HUES48 (cell line): ENCODE results near the gene SERTAD1.

Experiments
- H3K27ac ChIP-seq: one replicate; pipeline ENCODE4 v1.7.0; 2013; ENCODE audit warnings: low read depth, low read length, inconsistent platforms
- H3K27me3 ChIP-seq: 2 replicates; pipeline ENCODE4 v1.6.1; 2013; ENCODE audit warnings: mild to moderate bottlenecking, low read length; ENCODE audit not compliant: control insufficient read depth, insufficient read depth
- H3K36me3 ChIP-seq: 2 replicates; pipeline ENCODE4 v1.6.1; 2013; ENCODE audit warnings: low read length; ENCODE audit not compliant: control insufficient read depth, insufficient read depth
- H3K4me1 ChIP-seq: 2 replicates; pipeline ENCODE4 v1.6.1; 2013; ENCODE audit warnings: mild to moderate bottlenecking, low read length; ENCODE audit not compliant: control insufficient read depth, insufficient read depth
- H3K4me3 ChIP-seq: 2 replicates; pipeline ENCODE4 v1.5.1; 2013; ENCODE audit warnings: mild to moderate bottlenecking, low read depth, low read length
- H3K9ac ChIP-seq: 2 replicates; pipeline ENCODE4 v1.6.1; 2013; ENCODE audit warnings: mild to moderate bottlenecking, low read depth, low read length, moderate library complexity
- H3K9me3 ChIP-seq: 2 replicates; pipeline ENCODE4 v1.6.1; 2013; ENCODE audit warnings: low read length; ENCODE audit not compliant: control insufficient read depth, insufficient read depth

SERTAD1 gene

DNA sequence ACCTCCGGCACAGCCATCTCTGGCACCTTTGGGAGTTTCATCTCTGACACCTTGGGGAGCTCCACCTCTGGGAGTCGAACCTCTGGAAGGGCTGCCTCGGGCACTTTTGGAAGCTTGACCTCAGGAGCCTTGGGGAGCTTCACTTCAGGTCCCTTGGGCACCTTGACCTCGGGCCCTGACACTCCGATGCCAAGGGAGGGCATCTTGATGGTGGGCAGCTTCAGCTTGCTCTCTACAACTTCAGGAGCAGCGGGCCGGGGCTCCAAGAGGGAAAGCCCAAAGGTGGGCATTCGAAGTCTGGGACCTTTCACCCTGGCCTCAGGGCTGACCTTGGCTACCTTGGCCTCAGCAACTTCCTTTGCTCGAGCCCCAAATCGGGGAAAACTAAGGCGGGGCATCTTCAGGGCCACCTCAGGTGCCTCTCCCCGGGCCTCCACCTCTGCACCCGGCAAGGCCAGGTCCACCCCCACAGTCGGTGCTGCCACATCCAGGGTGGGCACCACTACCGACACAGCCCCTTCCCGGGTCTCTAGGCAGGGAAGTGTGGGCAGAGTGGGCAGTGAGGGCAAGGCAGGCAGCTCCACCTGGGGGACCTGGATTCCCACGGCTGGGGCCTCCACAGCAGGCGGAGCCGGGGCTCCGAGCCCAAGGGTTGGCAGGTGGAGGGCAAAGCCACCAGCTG lies 28.8 kb downstream of the SERTAD1 start:
- Histone ChIP-seq H3K4me1 (peaks cover 7% of the 10 kb centered on the region; the same call in 1 of the 2 replicates), H3K9me3 (no peaks in the 10 kb centered on the region), H3K27ac (no peak overlapping the region), H3K9ac (no peak overlapping the region), H3K4me3 (no peak overlapping the region), H3K27me3 (peaks cover 9% of the 10 kb centered on the region; the same call in 1 of the 2 replicates), H3K36me3 (no peaks in the 10 kb centered on the region)

DNA sequence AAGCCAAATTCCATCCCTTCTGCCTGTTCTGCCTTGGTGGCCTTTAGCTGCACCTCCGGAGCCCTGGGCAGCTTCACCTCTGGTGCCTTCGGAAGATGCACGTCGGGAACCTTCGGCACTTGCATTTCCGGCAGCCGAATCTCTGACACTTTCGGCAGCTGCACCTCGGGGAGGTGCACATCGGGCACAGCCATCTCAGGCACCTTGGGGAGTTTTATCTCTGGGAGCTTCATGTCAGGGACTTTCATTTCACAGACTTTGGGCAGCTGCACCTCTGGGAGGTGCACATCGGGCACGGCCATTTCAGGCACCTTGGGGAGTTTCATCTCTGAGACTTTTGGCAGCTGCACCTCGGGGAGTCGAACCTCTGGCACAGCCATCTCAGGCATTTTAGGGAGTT lies 29.8 kb downstream of the SERTAD1 start:
- no peaks in the 10 kb centered on the region for H3K36me3 ChIP-seq
- peaks cover 9% of the 10 kb centered on the region; the same call in 1 of the 2 replicates for H3K27me3 ChIP-seq
- no peak overlapping the region for H3K9ac ChIP-seq
- no peaks in the 10 kb centered on the region for H3K9me3 ChIP-seq
- peaks cover 7% of the 10 kb centered on the region; the same call in 1 of the 2 replicates for H3K4me1 ChIP-seq
- no peak overlapping the region for H3K4me3 ChIP-seq
- no peak overlapping the region for H3K27ac ChIP-seq

DNA sequence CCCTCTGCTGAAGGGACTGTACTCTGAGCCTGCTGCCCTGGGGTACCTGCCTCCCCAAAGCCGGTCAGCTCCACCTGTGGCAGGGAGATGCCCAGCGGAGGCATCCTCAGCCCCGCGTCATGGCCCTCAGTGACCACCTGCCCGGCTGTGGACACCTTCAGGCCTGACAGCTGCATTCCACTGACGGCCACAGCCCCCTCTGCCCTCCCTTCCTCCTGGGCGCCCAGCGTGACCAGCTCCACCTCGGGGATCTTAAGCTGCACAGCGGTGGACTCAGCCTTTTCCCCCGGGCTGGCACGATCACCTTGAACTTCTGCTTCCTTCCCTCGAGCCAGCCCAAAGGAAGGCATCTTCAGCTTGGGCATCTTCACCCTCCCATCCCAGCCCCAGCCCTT lies 31.0 kb downstream of the SERTAD1 start:
- Histone ChIP-seq H3K27me3 (peaks cover 9% of the 10 kb centered on the region; the same call in 1 of the 2 replicates), H3K9ac (no peak overlapping the region), H3K36me3 (no peaks in the 10 kb centered on the region), H3K9me3 (no peaks in the 10 kb centered on the region), H3K27ac (no peak overlapping the region), H3K4me1 (peaks cover 7% of the 10 kb centered on the region; the same call in 1 of the 2 replicates), H3K4me3 (no peak overlapping the region)

DNA sequence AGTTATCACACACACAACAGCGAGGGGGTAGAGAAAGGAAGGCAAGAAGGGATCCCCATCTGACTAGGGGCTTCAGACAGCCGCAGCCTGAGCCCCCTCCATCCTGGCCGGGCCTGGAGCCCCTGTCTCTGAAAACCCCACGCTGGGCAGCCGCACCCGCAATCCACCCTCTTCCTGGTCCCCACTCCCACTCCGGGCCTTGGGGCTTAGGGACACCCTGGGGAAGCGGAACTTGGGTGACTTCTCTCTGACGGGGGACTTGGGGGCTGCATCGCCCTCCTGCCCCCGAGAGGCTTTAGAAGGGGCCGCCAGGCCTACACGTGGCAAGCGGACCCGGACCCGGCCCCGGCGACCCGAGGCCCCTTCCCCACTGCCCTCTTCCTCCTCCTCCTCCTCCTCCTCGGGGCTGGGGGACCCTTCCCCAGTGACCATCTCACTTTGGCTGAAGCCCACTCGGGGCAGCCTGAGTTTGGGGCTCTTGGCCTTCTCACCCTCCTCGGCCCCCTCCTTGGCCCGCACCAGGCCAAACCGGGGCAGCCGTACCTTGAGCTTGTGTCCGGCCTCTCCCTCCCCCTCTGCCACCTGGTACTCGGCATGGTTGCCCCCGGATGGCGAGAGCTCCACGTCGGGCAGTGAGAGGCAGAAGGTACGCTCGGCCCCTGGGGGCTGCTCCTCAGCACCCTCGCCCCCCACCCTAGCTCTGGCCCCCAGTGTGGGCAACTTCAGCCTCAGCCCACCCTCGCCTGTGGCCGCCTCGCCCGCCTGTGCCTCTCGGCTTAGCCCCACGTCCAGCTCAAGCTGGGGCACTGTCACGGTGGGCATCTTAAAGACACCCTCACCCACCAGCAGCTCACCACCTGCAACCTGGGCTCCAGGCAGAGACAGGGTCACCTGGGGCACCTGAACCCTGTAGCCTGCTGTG lies 31.6 kb downstream of the SERTAD1 start:
- H3K4me3 ChIP-seq: no peak overlapping the region
- no peaks in the 10 kb centered on the region for H3K9me3 ChIP-seq
- no peaks in the 10 kb centered on the region for H3K36me3 ChIP-seq
- H3K27me3 ChIP-seq: peaks cover 9% of the 10 kb centered on the region; the same call in 1 of the 2 replicates
- H3K27ac ChIP-seq: no peak overlapping the region
- no peak overlapping the region for H3K9ac ChIP-seq
- peaks cover 6% of the 10 kb centered on the region; the same call in 1 of the 2 replicates for H3K4me1 ChIP-seq

DNA sequence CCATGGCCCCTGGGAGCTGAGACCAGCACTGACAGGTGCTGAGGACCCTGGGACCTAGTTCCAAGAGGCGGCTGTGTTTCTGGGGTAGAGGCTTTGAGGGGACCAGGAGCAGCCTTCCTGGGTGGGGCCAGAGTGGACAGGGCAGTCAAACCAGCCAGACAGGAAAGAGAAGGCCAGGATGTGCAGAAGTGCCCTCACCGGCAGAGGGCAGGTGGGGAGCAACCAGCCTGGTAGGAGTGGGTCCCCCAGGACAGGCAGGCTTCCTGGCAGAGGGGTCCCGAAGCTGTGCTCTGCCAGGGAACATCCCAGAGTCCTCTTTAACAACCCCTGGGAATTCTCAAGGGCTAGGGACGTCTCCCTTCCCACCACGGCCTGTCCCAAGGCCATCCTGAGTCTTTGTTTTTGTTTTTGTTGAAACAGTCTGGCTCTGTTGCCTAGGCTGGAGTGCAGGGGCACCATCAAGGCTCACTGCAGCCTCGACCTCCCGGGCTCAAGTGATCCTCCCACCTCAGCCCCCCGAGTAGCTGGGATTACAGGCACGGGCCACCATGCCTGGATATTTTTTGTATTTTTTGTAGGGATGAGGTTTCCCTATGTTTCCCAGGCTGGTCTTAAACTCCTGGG lies 32.8 kb downstream of the SERTAD1 start:
- no peak overlapping the region for H3K9ac ChIP-seq
- H3K4me3 ChIP-seq: no peak overlapping the region
- H3K4me1 ChIP-seq: no peaks in the 10 kb centered on the region; the same call in 1 of the 2 replicates
- no peaks in the 10 kb centered on the region for H3K36me3 ChIP-seq
- no peak overlapping the region for H3K27ac ChIP-seq
- peaks cover 5% of the 10 kb centered on the region; the same call in 1 of the 2 replicates for H3K27me3 ChIP-seq
- H3K9me3 ChIP-seq: no peaks in the 10 kb centered on the region

DNA sequence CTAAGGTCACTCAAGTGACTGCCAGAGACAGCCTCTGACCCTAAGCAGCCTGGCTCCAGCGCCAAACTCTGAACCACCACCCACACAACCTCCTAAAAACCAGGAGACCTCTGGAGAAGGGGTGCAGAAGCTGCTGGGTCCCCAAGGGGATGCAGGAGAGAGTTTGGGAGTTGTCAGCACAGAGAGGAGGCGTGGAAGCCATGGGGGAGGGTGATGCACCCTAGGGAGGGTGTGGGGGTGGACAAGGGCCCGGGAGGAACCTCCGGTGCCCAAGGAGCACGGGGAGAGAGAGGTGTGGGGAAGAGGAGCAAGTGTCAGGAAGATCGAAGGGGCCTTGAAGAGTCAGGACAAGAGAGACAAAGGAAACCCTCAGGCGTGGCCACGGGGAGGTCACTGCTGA lies 33.7 kb downstream of the SERTAD1 start:
- Histone ChIP-seq H3K4me3 (no peak overlapping the region), H3K27me3 (no peaks in the 10 kb centered on the region), H3K9me3 (no peaks in the 10 kb centered on the region), H3K9ac (no peak overlapping the region), H3K36me3 (no peaks in the 10 kb centered on the region), H3K4me1 (no peaks in the 10 kb centered on the region; the same call in 1 of the 2 replicates), H3K27ac (no peak overlapping the region)

DNA sequence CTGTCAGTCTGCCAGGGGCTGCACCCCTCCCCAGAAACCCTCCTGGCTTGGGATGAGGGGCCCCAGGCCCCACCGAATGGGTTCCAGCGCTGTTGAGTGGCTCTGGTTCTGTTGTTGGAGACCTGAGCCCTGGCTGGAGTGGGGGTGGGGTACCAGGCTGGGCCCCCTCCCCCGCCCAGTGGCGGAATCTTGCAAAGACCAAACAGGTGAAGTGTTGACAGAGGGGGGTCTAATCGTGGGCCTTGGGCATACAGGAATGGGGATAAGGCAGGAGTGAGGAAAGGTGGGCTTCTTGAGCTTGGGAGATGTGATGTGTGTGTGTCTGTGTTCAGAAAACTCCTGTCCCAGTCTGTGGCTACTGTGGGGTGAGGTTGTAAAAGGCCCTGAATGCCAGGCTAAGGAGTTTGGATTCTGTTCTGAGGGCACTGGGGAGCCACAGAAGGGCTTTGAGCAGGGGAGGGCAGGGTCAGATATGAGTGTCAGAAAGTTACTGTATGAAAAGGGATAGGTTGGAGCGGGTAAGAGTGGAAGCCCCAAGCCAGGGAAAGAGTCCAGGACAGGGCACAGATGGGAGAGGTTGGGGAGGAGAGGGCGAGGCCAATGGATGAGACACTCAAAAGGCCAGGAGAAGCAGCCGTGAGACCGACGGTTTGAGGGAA lies 35.6 kb downstream of the SERTAD1 start, which contains the start of gene HIPK4:
Gene HIPK4, minus strand, starts transcription at position 98 of the 659 bp plus-strand sequence. CDS start 279 bp downstream, outside the sequence.
- Histone ChIP-seq H3K9me3 (no peaks in the 10 kb centered on the region), H3K4me3 (no peak within 1 kb of the TSS), H3K27ac (no peak within 1 kb of the TSS), H3K9ac (no peak within 1 kb of the TSS), H3K4me1 (no peaks in the 10 kb centered on the region; the same call in 1 of the 2 replicates), H3K27me3 (no peaks in the 10 kb centered on the region), H3K36me3 (no peaks in the 10 kb centered on the region)

DNA sequence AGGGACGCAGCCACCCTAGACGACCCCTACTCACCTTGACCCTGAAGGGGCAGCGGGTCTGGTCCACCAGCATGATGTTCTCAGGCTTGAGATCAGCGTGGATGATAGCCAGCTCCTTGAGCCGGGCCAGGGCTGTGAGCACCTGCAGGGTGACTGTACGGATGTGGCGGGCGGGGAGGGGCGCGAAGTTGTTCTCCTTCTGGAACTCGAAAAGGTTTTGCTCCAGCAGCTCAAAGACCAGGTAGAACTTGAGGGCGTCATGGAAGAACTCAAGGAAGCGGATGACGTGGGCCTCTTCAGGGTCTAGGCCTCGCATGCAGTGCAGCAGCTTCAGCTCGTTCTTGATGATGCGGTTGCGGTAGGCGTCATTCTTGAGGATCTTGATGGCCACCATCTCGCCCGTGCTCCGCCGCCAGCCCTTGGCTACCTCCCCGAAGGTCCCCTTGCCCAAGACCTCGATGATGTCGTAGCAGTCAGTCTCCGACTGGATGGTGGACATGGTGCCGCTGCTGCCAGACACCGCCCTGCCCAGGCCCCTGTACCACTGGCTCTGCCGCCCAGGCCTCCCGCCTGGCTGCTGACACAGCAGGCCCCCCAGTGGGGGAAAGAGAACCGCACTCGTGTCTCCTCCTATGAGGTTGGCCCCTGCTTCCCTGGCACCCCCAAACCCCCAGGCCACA lies 36.2 kb downstream of the SERTAD1 start:
- no peak overlapping the region for H3K27ac ChIP-seq
- no peaks in the 10 kb centered on the region for H3K9me3 ChIP-seq
- H3K4me1 ChIP-seq: no peaks in the 10 kb centered on the region; the same call in 1 of the 2 replicates
- no peak overlapping the region for H3K9ac ChIP-seq
- H3K27me3 ChIP-seq: no peaks in the 10 kb centered on the region
- no peak overlapping the region for H3K4me3 ChIP-seq
- H3K36me3 ChIP-seq: no peaks in the 10 kb centered on the region

DNA sequence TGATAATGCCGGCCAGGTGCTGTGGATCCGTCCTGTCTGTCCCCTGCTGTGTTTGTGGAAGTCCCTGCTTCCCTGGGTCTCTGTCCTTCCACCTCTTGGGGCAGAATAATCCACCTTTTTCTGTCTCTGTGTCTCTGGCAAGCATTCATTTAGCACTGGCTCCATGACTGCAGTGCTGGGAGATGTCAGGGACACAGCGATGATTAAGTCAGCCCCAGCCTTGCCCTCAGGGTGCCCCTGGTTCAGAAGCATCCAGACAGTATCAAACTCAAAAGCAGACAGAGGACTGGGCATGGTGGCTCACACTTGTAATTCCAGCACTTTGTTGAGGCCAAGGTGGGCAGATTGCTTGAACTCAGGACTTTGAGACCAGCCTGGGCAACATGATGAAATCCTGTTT lies 37.3 kb downstream of the SERTAD1 start:
- Histone ChIP-seq H3K27ac (no peak overlapping the region), H3K4me3 (no peak overlapping the region), H3K9ac (no peak overlapping the region), H3K9me3 (no peaks in the 10 kb centered on the region), H3K27me3 (no peaks in the 10 kb centered on the region), H3K4me1 (no peaks in the 10 kb centered on the region; the same call in 1 of the 2 replicates), H3K36me3 (no peaks in the 10 kb centered on the region)

DNA sequence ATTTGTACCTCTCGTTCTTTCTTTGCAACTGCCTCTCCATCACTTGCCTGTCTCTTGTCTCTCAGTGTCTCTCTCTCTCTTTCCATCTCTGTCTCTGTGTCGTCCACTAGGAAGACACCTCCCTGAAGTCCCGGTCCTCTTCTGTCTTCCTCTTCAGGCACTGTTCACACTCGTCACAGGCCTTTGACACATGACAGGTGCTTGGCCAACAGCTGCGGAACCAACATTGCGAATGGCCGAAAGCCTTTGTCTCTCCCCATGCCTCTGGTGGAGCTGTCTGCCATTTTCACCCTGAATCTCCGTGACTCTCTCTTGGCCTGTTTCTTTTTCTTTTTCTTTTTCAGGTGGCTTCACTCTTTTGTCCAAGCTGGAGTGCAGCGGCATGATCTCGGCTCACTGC lies 38.6 kb downstream of the SERTAD1 start:
- no peak overlapping the region for H3K4me3 ChIP-seq
- no peaks in the 10 kb centered on the region for H3K36me3 ChIP-seq
- no peaks in the 10 kb centered on the region for H3K27me3 ChIP-seq
- no peaks in the 10 kb centered on the region for H3K9me3 ChIP-seq
- H3K9ac ChIP-seq: no peak overlapping the region
- H3K27ac ChIP-seq: no peak overlapping the region
- H3K4me1 ChIP-seq: no peaks in the 10 kb centered on the region; the same call in 1 of the 2 replicates
